ENCODE measurements around the gene CHD9.

The CHD9 gene

DNA sequence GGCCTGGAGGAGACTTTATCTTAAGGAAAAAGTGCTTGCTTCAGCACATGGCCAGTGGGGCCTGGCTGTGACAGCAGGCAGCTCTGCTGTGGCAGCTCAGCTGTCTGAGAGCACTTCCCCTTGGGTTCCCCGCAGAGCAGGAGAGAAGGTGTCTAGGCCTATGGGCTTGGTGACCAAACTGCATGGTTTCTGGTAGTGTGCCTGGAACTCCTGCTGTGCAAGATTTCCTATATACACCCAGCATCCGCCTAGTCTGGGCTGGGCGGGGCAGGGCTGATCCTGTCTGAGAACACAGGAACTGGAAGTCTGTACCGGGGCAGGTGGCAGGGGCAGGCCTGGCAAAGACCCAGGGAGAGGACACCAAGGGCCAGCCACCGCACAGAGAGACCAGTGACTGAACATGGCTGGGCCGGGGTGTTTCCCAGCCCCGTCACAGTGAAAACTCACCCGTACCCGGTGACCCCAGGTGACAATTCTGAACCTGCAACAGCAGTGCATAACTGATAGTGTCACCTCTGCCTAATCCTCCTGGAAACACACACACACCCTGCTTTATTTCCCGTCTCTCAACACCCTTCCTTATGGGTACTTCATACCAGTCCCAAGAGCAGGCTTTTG lies 39.3 kb downstream of the CHD9 start:
- no peak overlapping the region for H3K27ac ChIP-seq (replicated peaks; ENCODE audit: low read length)

DNA sequence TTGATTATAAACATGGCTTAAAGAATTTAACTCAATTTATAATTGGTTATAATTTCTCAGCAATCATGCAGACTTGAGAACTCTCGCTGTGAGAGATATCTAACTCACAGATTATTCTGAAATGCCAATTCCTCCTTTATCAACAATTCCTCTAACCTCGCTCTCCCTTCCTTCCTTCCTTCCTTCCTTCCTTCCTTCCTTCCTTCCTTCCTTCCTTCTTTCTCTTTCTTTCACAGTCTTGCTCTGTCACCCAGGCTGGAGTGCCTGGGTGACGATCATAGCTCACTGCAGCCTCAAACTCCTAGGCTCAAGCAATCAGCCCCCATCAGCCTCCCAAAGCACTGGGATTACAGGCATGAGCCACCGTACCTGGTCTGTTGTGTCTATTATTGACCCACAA lies 42.4 kb downstream of the CHD9 start:
- Histone ChIP-seq H2BK15ac (ENCODE audit: low read length) (no peak overlapping the region), H2BK5ac (ENCODE audit: low read length) (no peak overlapping the region), H3K4me1 (ENCODE audit: control insufficient read depth in 2 of 2, insufficient read depth in 1 of 2, low read depth in 1 of 2, low read length in 2 of 2) (peaks cover 10 to 17% of the 10 kb centered on the region in 2 donors)

More for the DNA sequence above, 39.3 kb downstream of the CHD9 start:
- Histone ChIP-seq H3K23ac (ENCODE audit: low read depth, low read length, poor library complexity) (no peak overlapping the region), H2BK5ac (ENCODE audit: low read length) (no peak overlapping the region), H2AK5ac (ENCODE audit: low read depth, low read length) (peak overlapping the region; percentile 16), H4K91ac (ENCODE audit: low read depth, low read length, poor library complexity) (no peak overlapping the region), H3K4me1 (ENCODE audit: control insufficient read depth in 2 of 2, insufficient read depth in 1 of 2, low read depth in 1 of 2, low read length in 2 of 2) (peaks cover 24 to 28% of the 10 kb centered on the region in 2 donors), H4K8ac (ENCODE audit: low read depth, low read length) (no peak overlapping the region), H3K36me3 (replicated peaks in 1 of 2; ENCODE audit: control insufficient read depth in 2 of 2, insufficient read depth in 2 of 2, low read length in 2 of 2) (no peaks in the 10 kb centered on the region), H3K27me3 (ENCODE audit: control insufficient read depth in 3 of 3, insufficient read depth in 3 of 3, low read depth in 1 of 3, low read length in 3 of 3) (no peaks in the 10 kb centered on the region), H3K79me1 (ENCODE audit: low read depth, low read length) (peaks cover 4% of the 10 kb centered on the region), H2AFZ (ENCODE audit: low read length) (no peak overlapping the region), H3K4ac (ENCODE audit: low read length) (no peak overlapping the region), H3K9ac (ENCODE audit: low read depth, low read length, poor library complexity) (peak overlapping the region; percentile 18), H3K4me3 (ENCODE audit: low read length in 2 of 2) (no peak overlapping the region), H2BK12ac (ENCODE audit: low read length) (no peak overlapping the region), H3K14ac (ENCODE audit: low read length) (no peak overlapping the region), H3K18ac (ENCODE audit: low read length) (peak overlapping the region; percentile 9), H2BK120ac (ENCODE audit: low read depth, low read length) (no peak overlapping the region), H2BK15ac (ENCODE audit: low read length) (no peak overlapping the region), H3K9me3 (replicated peaks in 1 of 2; ENCODE audit: control insufficient read depth in 2 of 2, insufficient read depth in 1 of 2, low read depth in 1 of 2, low read length in 2 of 2) (no peaks in the 10 kb centered on the region), H3K4me2 (ENCODE audit: insufficient read depth, low read length, poor library complexity, severe bottlenecking) (no peak overlapping the region)
- DNase-seq (ENCODE audit: low spot score), result no peak
- no CpG with 5 or more reads among the region's 10 CpGs for WGBS, 2 donors (ENCODE audit: extremely low coverage in 2 of 2, insufficient read length in 2 of 2, insufficient replicate concordance in 1 of 2)

DNA sequence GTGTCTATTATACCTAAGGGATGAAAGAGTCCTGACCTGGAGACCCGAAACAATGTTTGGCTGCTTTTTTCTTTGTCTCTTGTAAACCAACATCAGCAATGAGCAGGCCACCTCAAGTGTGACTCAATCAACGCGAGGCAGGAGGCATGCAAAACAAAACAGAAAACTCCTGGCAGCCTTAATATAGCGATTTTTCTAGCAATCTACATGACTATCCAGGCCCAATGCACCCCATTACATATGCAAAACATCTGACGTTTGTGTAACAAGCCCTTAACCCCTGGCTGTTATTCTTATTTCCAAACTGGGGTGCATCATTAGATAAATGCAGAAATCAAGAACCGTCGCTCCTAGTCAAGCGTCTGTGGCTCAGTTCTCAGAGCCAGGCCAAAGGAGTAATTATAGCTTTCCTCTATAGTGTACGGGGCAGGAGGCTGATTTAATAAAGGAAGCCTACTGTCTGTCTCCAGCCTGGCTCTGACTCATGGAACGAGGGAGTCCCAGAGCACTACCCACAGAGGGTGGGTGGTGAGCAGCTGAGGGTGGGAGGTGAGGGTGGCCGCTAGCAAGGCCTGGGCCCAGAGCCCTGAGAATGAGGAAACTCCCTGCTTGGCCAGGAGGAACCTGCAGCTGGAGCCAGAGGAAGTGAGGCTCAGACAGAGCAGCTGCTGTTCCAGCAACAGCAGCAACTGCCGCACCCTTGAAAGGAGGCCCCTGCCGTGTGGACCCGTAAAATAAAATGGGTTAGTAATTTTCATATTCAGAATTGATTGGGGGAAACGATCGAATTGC lies 43.9 kb downstream of the CHD9 start:
- H3K27ac ChIP-seq (replicated peaks; ENCODE audit: low read length), result peak overlapping the region; percentile 85
- no peak overlapping the region for H3K23ac ChIP-seq (ENCODE audit: low read depth, low read length, poor library complexity)
- no peaks in the 10 kb centered on the region for H3K36me3 ChIP-seq (replicated peaks in 1 of 2; ENCODE audit: control insufficient read depth in 2 of 2, insufficient read depth in 2 of 2, low read length in 2 of 2)
- no peaks in the 10 kb centered on the region for H3K9me3 ChIP-seq (replicated peaks in 1 of 2; ENCODE audit: control insufficient read depth in 2 of 2, insufficient read depth in 1 of 2, low read depth in 1 of 2, low read length in 2 of 2)
- H3K27me3 ChIP-seq (ENCODE audit: control insufficient read depth in 3 of 3, insufficient read depth in 3 of 3, low read depth in 1 of 3, low read length in 3 of 3), result no peaks in the 10 kb centered on the region
- peak overlapping the region; percentile 43 for H2AK5ac ChIP-seq (ENCODE audit: low read depth, low read length)
- H3K14ac ChIP-seq (ENCODE audit: low read length), result no peak overlapping the region
- H3K18ac ChIP-seq (ENCODE audit: low read length), result peak overlapping the region; percentile 90
- WGBS, 2 donors (ENCODE audit: extremely low coverage in 2 of 2, insufficient read length in 2 of 2, insufficient replicate concordance in 1 of 2), result no CpG with 5 or more reads among the region's 16 CpGs
- peak overlapping the region in 1 of 2 donors; percentile 46 for H3K4me3 ChIP-seq (ENCODE audit: low read length in 2 of 2)
- H2BK120ac ChIP-seq (ENCODE audit: low read depth, low read length), result peak overlapping the region; percentile 22
- H2AFZ ChIP-seq (ENCODE audit: low read length), result peak overlapping the region; percentile 96
- peak; percentile 44 for DNase-seq (ENCODE audit: low spot score)
- no peak overlapping the region for H3K4ac ChIP-seq (ENCODE audit: low read length)
- no peak overlapping the region for H4K91ac ChIP-seq (ENCODE audit: low read depth, low read length, poor library complexity)
- H3K4me1 ChIP-seq (ENCODE audit: control insufficient read depth in 2 of 2, insufficient read depth in 1 of 2, low read depth in 1 of 2, low read length in 2 of 2), result peaks cover 10 to 14% of the 10 kb centered on the region in 2 donors
- no peak overlapping the region for H2BK12ac ChIP-seq (ENCODE audit: low read length)
- H3K79me1 ChIP-seq (ENCODE audit: low read depth, low read length), result peaks cover 4% of the 10 kb centered on the region
- H2BK15ac ChIP-seq (ENCODE audit: low read length), result no peak overlapping the region
- peak overlapping the region; percentile 53 for H3K9ac ChIP-seq (ENCODE audit: low read depth, low read length, poor library complexity)
- no peak overlapping the region for H2BK5ac ChIP-seq (ENCODE audit: low read length)
- no peak overlapping the region for H4K8ac ChIP-seq (ENCODE audit: low read depth, low read length)
- H3K4me2 ChIP-seq (ENCODE audit: insufficient read depth, low read length, poor library complexity, severe bottlenecking), result peak overlapping the region; percentile 87

More for the DNA sequence above, 42.4 kb downstream of the CHD9 start:
- H2AK5ac ChIP-seq (ENCODE audit: low read depth, low read length), result no peak overlapping the region
- no peak overlapping the region for H2AFZ ChIP-seq (ENCODE audit: low read length)
- no peak overlapping the region for H3K18ac ChIP-seq (ENCODE audit: low read length)
- H3K36me3 ChIP-seq (replicated peaks in 1 of 2; ENCODE audit: control insufficient read depth in 2 of 2, insufficient read depth in 2 of 2, low read length in 2 of 2), result no peaks in the 10 kb centered on the region
- H3K9me3 ChIP-seq (replicated peaks in 1 of 2; ENCODE audit: control insufficient read depth in 2 of 2, insufficient read depth in 1 of 2, low read depth in 1 of 2, low read length in 2 of 2), result no peaks in the 10 kb centered on the region
- no peak for DNase-seq (ENCODE audit: low spot score)
- WGBS, 2 donors (ENCODE audit: extremely low coverage in 2 of 2, insufficient read length in 2 of 2, insufficient replicate concordance in 1 of 2), result 100% methylated on average over 1 of the region's 4 CpGs
- no peak overlapping the region for H2BK12ac ChIP-seq (ENCODE audit: low read length)
- H3K23ac ChIP-seq (ENCODE audit: low read depth, low read length, poor library complexity), result no peak overlapping the region
- H3K27me3 ChIP-seq (ENCODE audit: control insufficient read depth in 3 of 3, insufficient read depth in 3 of 3, low read depth in 1 of 3, low read length in 3 of 3), result no peaks in the 10 kb centered on the region
- H4K8ac ChIP-seq (ENCODE audit: low read depth, low read length), result no peak overlapping the region
- no peak overlapping the region for H3K4ac ChIP-seq (ENCODE audit: low read length)
- H3K9ac ChIP-seq (ENCODE audit: low read depth, low read length, poor library complexity), result no peak overlapping the region
- no peak overlapping the region for H3K27ac ChIP-seq (replicated peaks; ENCODE audit: low read length)
- H2BK120ac ChIP-seq (ENCODE audit: low read depth, low read length), result no peak overlapping the region
- H3K14ac ChIP-seq (ENCODE audit: low read length), result no peak overlapping the region
- no peak overlapping the region for H4K91ac ChIP-seq (ENCODE audit: low read depth, low read length, poor library complexity)
- H3K4me3 ChIP-seq (ENCODE audit: low read length in 2 of 2), result no peak overlapping the region
- H3K79me1 ChIP-seq (ENCODE audit: low read depth, low read length), result peaks cover 4% of the 10 kb centered on the region
- H3K4me2 ChIP-seq (ENCODE audit: insufficient read depth, low read length, poor library complexity, severe bottlenecking), result no peak overlapping the region

Measured in neuronal stem cell (in vitro differentiated cells).